Muscle of back (tissue), 11 donors: Measurements from ENCODE around the gene NEXN. TPM values are rescaled to one million over a fixed set of nuclear protein-coding genes. Genes with fewer than 3 reads are reported as not detected.
A peak's percentile ranks its signal among the peaks of the same experiment; 100 is the strongest.
"Not testable (repeated sequence)": the region's sequence is repeated elsewhere in the genome, so short reads cannot be mapped to it uniquely, and the experiment has no call there.

Source experiments
- DNase-seq, 3 donors: peaks; one replicate each; pipeline versions ENCODE4 v3.0.0 to v3.0.0-alpha.2; 2013
- polyA plus RNA-seq, 10 donors: library from polyadenylated mRNA; unstranded; fragments of 120-200 nt; gene quantifications; one replicate each; pipeline ENCODE4 v1.2.1, GENCODE V29; 2013; ENCODE audit not compliant: insufficient read length in 10 of 10

NEXN gene
- polyA plus RNA-seq, 10 donors = 156 to 388 (median 225) TPM

GRCh38 chr1:77900687-77901293 is 12.4 kb downstream of the NEXN start:
- peak; percentile 30 to 73 (median 59) for DNase-seq

GRCh38 chr1:77905603-77906002 is 17.2 kb downstream of the NEXN start:
- no peak for DNase-seq

GRCh38 chr1:77906019-77906545 is 17.7 kb downstream of the NEXN start:
- DNase-seq = no peak

DNA sequence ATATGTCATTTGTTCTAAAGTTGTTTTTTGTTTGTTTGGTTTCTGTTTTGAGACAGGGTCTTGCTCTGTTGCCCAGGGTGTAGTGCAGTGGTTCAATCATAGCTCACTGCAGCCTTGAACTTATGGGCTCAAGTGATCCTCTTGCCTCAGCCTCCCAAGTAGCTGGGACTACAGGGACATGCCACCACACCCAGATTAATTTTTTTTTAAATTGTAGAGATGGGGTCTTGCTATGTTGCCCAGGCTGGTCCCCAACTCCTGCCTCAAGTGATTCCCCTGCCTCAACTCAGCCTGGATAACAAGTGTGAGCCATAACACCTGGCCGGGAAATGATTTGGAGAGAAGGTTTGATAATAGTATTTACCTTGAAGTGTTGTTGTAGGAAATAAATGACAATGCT is 18.2 kb downstream of the NEXN start:
- no peak for DNase-seq

DNA sequence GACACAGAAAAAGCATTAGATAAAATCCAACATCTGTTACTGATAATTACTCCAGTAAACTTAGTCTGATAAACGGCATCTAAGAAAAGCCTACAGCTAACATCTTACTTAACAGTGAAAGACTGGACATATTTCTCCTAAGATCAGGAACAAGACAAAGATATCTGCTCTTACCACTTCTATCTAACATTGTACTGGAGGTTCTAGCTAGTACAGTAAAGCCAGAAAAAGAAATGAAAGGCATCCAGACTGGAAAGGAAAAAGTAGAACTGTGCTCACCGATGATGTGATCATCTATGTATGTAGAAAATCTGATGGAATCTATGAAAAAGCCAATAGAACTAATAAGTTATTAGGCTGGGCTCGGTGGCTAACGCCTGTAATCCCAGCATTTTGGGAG is 21.7 kb downstream of the NEXN start:
- no peak for DNase-seq

- DNase-seq = not testable (repeated sequence)
Observed at GRCh38 chr1:77918918-77919317, 30.5 kb downstream of the NEXN start.

- no peak for DNase-seq
Observed at GRCh38 chr1:77925518-77925917, 37.1 kb downstream of the NEXN start.

GRCh38 chr1:77925956-77926355 is 37.5 kb downstream of the NEXN start:
- no peak for DNase-seq

GRCh38 chr1:77926561-77927357 is 38.3 kb downstream of the NEXN start:
- no peak for DNase-seq

GRCh38 chr1:77927414-77927813 is 39.0 kb downstream of the NEXN start:
- DNase-seq = no peak

DNA sequence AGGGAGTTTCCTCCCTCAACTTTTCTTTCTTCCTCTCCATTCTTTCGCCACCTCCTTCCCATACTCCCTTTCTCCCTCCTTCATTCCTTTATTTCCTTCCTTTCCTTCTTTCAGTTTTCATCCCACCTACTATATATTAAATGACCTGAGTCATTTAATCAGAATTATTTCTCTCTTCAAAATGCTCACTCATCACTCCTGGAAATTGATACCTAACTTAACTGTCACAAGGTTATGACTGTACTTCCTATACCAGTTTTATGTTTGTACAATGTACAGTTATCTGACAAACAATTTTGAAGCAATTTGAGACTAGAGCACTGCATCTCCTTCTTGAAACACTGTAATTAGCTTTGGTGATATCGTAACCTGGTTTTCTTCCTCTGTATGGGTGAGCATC is 41.4 kb downstream of the NEXN start:
- no peak for DNase-seq

DNA sequence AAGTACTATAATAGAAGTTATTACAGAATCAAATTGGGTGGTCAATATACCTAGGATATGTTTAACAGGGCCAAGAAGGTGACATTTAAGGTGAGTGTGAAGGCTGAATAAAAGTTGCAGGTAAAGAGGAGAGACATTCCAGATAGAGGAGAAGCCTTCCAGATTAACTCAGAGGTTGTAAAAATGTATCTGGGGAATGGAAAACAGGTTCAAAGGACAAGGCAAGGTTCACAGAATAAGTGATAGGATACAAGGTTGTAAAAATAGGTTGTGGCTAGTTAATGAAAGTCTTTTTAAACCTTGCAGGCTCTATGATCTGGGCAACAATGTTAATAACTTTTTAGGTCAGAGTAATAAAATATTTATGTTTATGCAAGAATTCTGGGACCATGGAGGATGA is 50.2 kb downstream of the NEXN start:
- no peak for DNase-seq

GRCh38 chr1:77940921-77941570 is 52.6 kb downstream of the NEXN start:
- DNase-seq = no peak

DNA sequence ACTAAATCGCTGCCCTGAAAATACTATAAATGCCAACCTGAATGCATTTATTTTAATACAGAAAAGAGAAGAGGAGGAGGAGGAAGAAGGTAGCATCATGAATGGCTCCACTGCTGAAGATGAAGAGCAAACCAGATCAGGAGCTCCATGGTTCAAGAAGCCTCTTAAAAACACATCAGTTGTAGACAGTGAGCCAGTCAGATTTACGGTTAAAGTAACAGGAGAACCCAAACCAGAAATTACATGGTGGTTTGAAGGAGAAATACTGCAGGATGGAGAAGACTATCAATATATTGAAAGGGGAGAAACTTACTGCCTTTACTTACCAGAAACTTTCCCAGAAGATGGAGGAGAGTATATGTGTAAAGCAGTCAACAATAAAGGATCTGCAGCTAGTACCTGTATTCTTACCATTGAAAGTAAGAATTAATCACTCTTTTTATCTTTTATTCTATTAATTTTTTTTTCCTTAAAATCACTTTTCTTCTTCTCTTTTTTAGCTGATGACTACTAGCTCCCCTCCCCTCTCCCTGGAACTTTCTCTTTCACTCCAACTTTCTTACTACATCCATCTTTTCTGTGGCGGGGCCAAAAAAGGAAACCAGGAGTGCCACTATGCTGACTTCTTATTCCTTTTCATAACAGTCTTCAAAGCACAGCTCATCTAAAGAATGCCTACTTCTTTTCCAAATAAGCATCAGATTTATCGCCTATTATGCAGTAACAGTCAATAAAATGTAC is 54.1 kb downstream of the NEXN start:
- DNase-seq = no peak

- no peak for DNase-seq
Observed at GRCh38 chr1:77945345-77945744, 56.9 kb downstream of the NEXN start.

DNA sequence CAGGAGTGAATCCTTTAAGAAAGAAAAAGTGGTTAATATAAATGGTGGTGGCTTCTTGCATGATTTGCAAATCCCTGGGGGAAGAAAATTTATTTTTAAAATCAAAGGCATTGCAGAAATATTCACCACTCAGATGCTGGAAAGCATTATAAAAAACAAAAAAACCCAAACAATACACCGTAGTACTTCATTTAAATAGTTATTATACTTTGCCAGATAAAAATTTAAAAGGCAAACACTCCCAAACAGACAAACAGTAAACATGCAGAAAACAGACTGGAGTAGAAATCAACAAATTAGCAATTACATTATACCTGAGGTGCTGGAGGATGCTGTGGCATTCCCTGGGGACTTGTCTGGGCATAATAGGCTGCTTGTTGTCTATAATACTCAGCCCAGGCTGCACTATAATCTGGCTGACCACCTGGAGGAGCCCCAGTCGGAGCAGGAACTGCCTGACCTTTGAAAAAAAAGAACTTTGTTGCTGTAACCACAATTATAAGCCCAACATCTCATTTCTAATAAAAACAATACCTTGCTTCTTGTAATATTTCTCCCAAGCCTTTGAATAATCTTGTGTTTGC is 60.5 kb downstream of the NEXN start:
- peak in 2 of 3 donors; percentile 24 to 35 for DNase-seq

- DNase-seq = no peak
Observed at GRCh38 chr1:77950873-77951272, 62.4 kb downstream of the NEXN start.

GRCh38 chr1:77951328-77951727 is 62.9 kb downstream of the NEXN start:
- no peak for DNase-seq

GRCh38 chr1:77953907-77954306 is 65.5 kb downstream of the NEXN start:
- no peak for DNase-seq

DNA sequence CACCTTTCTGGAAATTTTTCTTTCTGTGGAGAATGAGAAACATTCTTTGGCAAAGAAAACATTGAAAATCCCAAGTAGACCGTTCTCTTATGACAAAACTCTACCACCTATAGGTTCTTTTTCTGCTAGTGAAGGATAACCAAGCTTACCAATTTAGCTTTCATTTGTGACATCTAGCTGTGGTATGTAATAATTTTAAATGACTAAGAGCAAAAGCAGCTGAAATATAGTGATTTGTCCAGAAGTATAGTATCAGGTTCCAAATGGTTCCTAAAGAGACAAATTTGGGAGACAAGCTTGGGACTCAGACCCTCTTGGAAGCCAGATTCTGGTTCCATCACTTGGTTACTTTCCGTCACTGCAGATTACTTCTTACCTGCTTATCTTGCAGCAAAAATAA is 66.1 kb downstream of the NEXN start:
- no peak for DNase-seq

GRCh38 chr1:77955709-77956108 is 67.3 kb downstream of the NEXN start:
- no peak for DNase-seq

- DNase-seq = no peak
Observed at GRCh38 chr1:77956464-77956863, 68.0 kb downstream of the NEXN start.
